Smooth muscle cell (in vitro differentiated cells): ENCODE results near the gene VIL1. TPM values are rescaled to one million over a fixed set of nuclear protein-coding genes. Genes with fewer than 3 reads are reported as not detected.

Source experiments
- DNase-seq: peaks from one replicate; lab custom pipeline; 2025; ENCODE audit not compliant: unreplicated experiment; lab: John Stamatoyannopoulos, UW
- H2AFZ ChIP-seq: fragments of 200-600 bp; sonication (generic); 2 replicates; pipeline ENCODE4 v1.6.0; 2016; ENCODE audit warnings: antibody characterized with exemption, low read depth, mild to moderate bottlenecking
- H3F3A ChIP-seq: fragments of 200-600 bp; sonication (generic); 2 replicates; pipeline ENCODE4 v1.6.0; 2017; ENCODE audit warnings: antibody characterized with exemption, low read depth
- H3K27ac ChIP-seq: fragments of 200-600 bp; sonication (generic); 2 replicates; pipeline ENCODE4 v1.5.1; 2016; ENCODE audit warnings: low read depth, mild to moderate bottlenecking
- H3K27me3 ChIP-seq: fragments of 200-600 bp; sonication (generic); 2 replicates; pipeline ENCODE4 v1.6.1; 2016; ENCODE audit warnings: low read depth, mild to moderate bottlenecking
- H3K36me3 ChIP-seq: fragments of 200-600 bp; sonication (generic); 2 replicates; pipeline ENCODE4 v1.5.1; 2016; ENCODE audit warnings: low read depth
- H3K4me1 ChIP-seq: fragments of 200-600 bp; sonication (generic); 2 replicates; pipeline ENCODE4 v1.5.1; 2016; ENCODE audit warnings: low read depth
- H3K4me2 ChIP-seq: fragments of 200-600 bp; sonication (generic); 2 replicates; pipeline ENCODE4 v1.6.0; 2016; ENCODE audit warnings: mild to moderate bottlenecking
- H3K4me3 ChIP-seq: fragments of 200-600 bp; sonication (generic); 2 replicates; pipeline ENCODE4 v1.5.1; 2016; ENCODE audit warnings: mild to moderate bottlenecking
- H3K79me2 ChIP-seq: fragments of 200-600 bp; sonication (generic); 2 replicates; pipeline ENCODE4 v1.6.0; 2016; ENCODE audit warnings: low read depth, mild to moderate bottlenecking
- H3K9ac ChIP-seq: fragments of 200-600 bp; sonication (generic); 2 replicates; pipeline ENCODE4 v1.6.0; 2016; ENCODE audit warnings: low read depth
- H3K9me3 ChIP-seq: fragments of 200-600 bp; sonication (generic); replicated peaks from 2 replicates; pipeline ENCODE4 v1.5.1; 2016; ENCODE audit warnings: low read depth
- H4K20me1 ChIP-seq: fragments of 200-600 bp; sonication (generic); 2 replicates; pipeline ENCODE4 v1.6.0; 2016; ENCODE audit warnings: low read depth
- WGBS: methylation state at CpG from one replicate; pipeline ENCODE4 v1.1.7; 2016; ENCODE audit warnings: low lambda C conversion rate; 5-methylcytosine and 5-hydroxymethylcytosine counted together
- microRNA counts: library from miRNA; unstranded; fragments of <30 nt; microRNA quantifications from one replicate; lab custom pipeline; 2016
- microRNA-seq: library from miRNA; unstranded; fragments of <30 nt; microRNA quantifications from one replicate; pipeline ENCODE4, GENCODE V29; 2016; ENCODE audit warnings: borderline number of aligned reads
- polyA plus RNA-seq: library from polyadenylated mRNA; unstranded; fragments of >200 nt; fragmentation: Nextera tagmentation; extraction: Ambion mirVana; gene quantifications from 2 replicates; pipeline ENCODE4 v1.2.1, GENCODE V29; 2016
- small RNA-seq: library from RNA; depleted of rRNA; stranded (forward); fragments of <200 nt; gene quantifications from one replicate; pipeline ENCODE3, GENCODE V24; 2014
- total RNA-seq: library from RNA; depleted of rRNA; stranded (reverse); fragments of >200 nt; gene quantifications from 2 replicates; pipeline ENCODE4 v1.2.3, GENCODE V29; 2014
- TF ChIP-seq, protein P1 (sequence below): fragments of 200-600 bp; sonication (generic); IDR thresholded peaks from 2 replicates; pipeline ENCODE4 v1.5.1; 2017; ENCODE audit warnings: borderline replicate concordance, mild to moderate bottlenecking, antibody characterized with exemption; ENCODE audit not compliant: insufficient read depth, poor library complexity, severe bottlenecking

Gene VIL1
- total and polyA plus RNA-seq, 2 experiments from 2014 or later = 0.15 TPM; not detected in 1

DNA sequence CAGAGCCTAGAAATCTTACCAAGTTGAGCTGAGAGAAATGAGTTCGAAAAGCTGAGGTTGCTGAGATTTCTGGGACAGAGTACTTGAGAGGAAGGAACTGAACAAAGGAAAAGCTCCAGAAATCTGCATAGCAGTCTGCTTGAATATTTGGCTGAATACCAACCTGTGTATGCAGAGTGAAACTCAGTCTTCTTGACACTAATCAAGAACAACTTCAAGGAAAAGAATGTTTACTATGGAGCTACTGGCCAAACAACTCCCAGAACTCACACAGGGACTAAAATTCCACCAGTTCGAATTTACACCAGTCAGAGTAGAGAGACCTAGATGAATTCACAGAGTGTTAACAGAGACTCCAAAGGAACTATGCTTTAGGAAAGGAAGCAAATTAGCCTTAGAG is 82.7 kb downstream of the VIL1 start:
- Histone ChIP-seq H4K20me1 (no peaks in the 10 kb centered on the region), H3K36me3 (peaks cover 5% of the 10 kb centered on the region), H3K9ac (no peak overlapping the region), H3K4me1 (no peaks in the 10 kb centered on the region), H3K79me2 (no peaks in the 10 kb centered on the region), H3F3A (no peaks in the 10 kb centered on the region), H3K27ac (no peak overlapping the region), H3K27me3 (no peaks in the 10 kb centered on the region), H3K9me3 (no peaks in the 10 kb centered on the region), H3K4me3 (no peak overlapping the region), H2AFZ (no peak overlapping the region), H3K4me2 (no peak overlapping the region)
- 60% methylated on average over 2 of the region's 2 CpGs for WGBS
- no peak for DNase-seq
- TF ChIP-seq, protein P1, sequence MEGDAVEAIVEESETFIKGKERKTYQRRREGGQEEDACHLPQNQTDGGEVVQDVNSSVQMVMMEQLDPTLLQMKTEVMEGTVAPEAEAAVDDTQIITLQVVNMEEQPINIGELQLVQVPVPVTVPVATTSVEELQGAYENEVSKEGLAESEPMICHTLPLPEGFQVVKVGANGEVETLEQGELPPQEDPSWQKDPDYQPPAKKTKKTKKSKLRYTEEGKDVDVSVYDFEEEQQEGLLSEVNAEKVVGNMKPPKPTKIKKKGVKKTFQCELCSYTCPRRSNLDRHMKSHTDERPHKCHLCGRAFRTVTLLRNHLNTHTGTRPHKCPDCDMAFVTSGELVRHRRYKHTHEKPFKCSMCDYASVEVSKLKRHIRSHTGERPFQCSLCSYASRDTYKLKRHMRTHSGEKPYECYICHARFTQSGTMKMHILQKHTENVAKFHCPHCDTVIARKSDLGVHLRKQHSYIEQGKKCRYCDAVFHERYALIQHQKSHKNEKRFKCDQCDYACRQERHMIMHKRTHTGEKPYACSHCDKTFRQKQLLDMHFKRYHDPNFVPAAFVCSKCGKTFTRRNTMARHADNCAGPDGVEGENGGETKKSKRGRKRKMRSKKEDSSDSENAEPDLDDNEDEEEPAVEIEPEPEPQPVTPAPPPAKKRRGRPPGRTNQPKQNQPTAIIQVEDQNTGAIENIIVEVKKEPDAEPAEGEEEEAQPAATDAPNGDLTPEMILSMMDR = no peak

MicroRNAs within 50 kb of the gene (microRNA counts, 767-probe panel; counts per million panel counts)
- 7,399 counts per million, percentile 47 among the panel's probes with 10 or more counts for microRNA hsa-miR-26b-5p (lab: Ali Mortazavi, UCI)

Small RNA genes lying within 50 kb of the gene (microRNA-seq; reads per million reads assigned to microRNA genes)
- gene MIR26B = 40,891 reads per million, percentile 99 among the genes with 10 or more reads in this experiment

Small RNA genes lying within 50 kb of the gene (small RNA-seq; reads per million reads assigned to genes)
- 194 reads per million, percentile 99 among the genes with 10 or more reads in this experiment for gene MIR26B

Other genes starting within 250 kb of the VIL1 start
- gene ARPC2, start 201.9 kb upstream of the VIL1 start, total RNA-seq = 645 and 653 TPM in 2 replicates
- gene ARPC2, start 201.9 kb upstream of the VIL1 start, polyA plus RNA-seq = 858 and 872 TPM in 2 replicates
- gene GPBAR1, start 158.1 kb upstream of the VIL1 start, total RNA-seq = 0.94 and 1.3 TPM in 2 replicates
- 1.6 and 2.6 TPM in 2 replicates for gene GPBAR1, start 158.1 kb upstream of the VIL1 start, polyA plus RNA-seq
- gene AAMP, start 149.0 kb upstream of the VIL1 start, total RNA-seq = 58.9 and 71.5 TPM in 2 replicates
- gene AAMP, start 149.0 kb upstream of the VIL1 start, polyA plus RNA-seq = 95.8 and 135 TPM in 2 replicates
- gene PNKD, start 148.6 kb upstream of the VIL1 start, total RNA-seq = 26.1 and 42.0 TPM in 2 replicates
- 109 and 126 TPM in 2 replicates for gene PNKD, start 148.6 kb upstream of the VIL1 start, polyA plus RNA-seq
- 109 TPM in 2 replicates for gene TMBIM1, start 126.6 kb upstream of the VIL1 start, total RNA-seq
- gene TMBIM1, start 126.6 kb upstream of the VIL1 start, polyA plus RNA-seq = 121 and 172 TPM in 2 replicates
- gene CATIP, start 62.3 kb upstream of the VIL1 start, total RNA-seq = not detected in 2 replicates
- 0.18 and 0.25 TPM in 2 replicates for gene CATIP, start 62.3 kb upstream of the VIL1 start, polyA plus RNA-seq
- 0.31 TPM in 1 of 2 replicates, not detected in the other for gene SLC11A1, start 36.9 kb upstream of the VIL1 start, total RNA-seq
- gene SLC11A1, start 36.9 kb upstream of the VIL1 start, polyA plus RNA-seq = 0.14 and 0.38 TPM in 2 replicates
- gene CTDSP1, start 19.3 kb upstream of the VIL1 start, total RNA-seq = 62.5 and 70.9 TPM in 2 replicates
- gene CTDSP1, start 19.3 kb upstream of the VIL1 start, polyA plus RNA-seq = 18.7 and 20.3 TPM in 2 replicates
- 10.8 and 14.2 TPM in 2 replicates for gene USP37, start 149.2 kb downstream of the VIL1 start, total RNA-seq
- gene USP37, start 149.2 kb downstream of the VIL1 start, polyA plus RNA-seq = 3.6 and 4.2 TPM in 2 replicates
- 47.2 and 57.8 TPM in 2 replicates for gene CNOT9, start 149.7 kb downstream of the VIL1 start, total RNA-seq
- 16.5 and 26.0 TPM in 2 replicates for gene CNOT9, start 149.7 kb downstream of the VIL1 start, polyA plus RNA-seq
- gene PLCD4, start 188.8 kb downstream of the VIL1 start, total RNA-seq = 0.18 TPM in 2 replicates
- 0.63 and 2.5 TPM in 2 replicates for gene PLCD4, start 188.8 kb downstream of the VIL1 start, polyA plus RNA-seq
- gene ZNF142, start 240.5 kb downstream of the VIL1 start, total RNA-seq = 3.9 and 5.8 TPM in 2 replicates
- 6.9 and 7.3 TPM in 2 replicates for gene ZNF142, start 240.5 kb downstream of the VIL1 start, polyA plus RNA-seq
- 23.8 and 44.3 TPM in 2 replicates for gene BCS1L, start 240.6 kb downstream of the VIL1 start, total RNA-seq
- gene BCS1L, start 240.6 kb downstream of the VIL1 start, polyA plus RNA-seq = 39.5 and 41.1 TPM in 2 replicates